ENCODE data around the gene BHLHA9.

DNA sequence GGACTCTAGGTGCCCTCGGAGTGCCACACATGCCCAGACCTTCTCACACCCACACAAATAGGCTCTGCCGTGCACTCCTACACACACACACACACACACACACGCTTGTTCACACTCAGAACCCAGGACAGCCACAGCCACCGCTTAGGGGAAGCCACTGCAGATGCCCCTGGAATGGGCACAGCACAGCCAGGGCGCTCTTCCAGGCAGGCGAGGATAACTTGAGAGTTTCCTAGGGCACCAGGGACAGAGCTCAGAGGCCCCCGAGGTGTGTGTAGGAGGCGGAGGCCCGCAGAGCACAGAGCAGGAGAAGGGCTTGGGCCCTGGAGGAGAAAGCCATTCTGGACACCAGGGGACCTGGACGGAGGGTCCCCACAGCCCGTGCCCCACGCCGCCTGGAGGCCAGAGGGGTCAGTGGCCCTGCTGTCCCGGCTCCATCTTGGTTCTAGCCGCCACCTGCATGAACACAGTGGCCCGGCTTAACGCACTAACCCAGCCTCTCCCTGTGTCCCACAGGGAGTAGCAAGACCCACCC, 30.2 kb downstream of the BHLHA9 start:
- TF ChIP-seq POLR2A (IDR thresholded peaks at IDR 0.05), result no peak
- TF ChIP-seq, protein P1, sequence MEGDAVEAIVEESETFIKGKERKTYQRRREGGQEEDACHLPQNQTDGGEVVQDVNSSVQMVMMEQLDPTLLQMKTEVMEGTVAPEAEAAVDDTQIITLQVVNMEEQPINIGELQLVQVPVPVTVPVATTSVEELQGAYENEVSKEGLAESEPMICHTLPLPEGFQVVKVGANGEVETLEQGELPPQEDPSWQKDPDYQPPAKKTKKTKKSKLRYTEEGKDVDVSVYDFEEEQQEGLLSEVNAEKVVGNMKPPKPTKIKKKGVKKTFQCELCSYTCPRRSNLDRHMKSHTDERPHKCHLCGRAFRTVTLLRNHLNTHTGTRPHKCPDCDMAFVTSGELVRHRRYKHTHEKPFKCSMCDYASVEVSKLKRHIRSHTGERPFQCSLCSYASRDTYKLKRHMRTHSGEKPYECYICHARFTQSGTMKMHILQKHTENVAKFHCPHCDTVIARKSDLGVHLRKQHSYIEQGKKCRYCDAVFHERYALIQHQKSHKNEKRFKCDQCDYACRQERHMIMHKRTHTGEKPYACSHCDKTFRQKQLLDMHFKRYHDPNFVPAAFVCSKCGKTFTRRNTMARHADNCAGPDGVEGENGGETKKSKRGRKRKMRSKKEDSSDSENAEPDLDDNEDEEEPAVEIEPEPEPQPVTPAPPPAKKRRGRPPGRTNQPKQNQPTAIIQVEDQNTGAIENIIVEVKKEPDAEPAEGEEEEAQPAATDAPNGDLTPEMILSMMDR (IDR thresholded peaks at IDR 0.05 in 4 of 5, conservative IDR thresholded peaks at IDR 0.05 in 1 of 5), result no peak

Measured in gastrocnemius medialis (tissue), 4 donors.